ENCODE measurements around the gene MAML2. TPM values are rescaled to one million over a fixed set of nuclear protein-coding genes. Genes with fewer than 3 reads are reported as not detected.

MAML2 gene
- total RNA-seq, 1 donor from 2014 or later = 11.2 TPM

DNA sequence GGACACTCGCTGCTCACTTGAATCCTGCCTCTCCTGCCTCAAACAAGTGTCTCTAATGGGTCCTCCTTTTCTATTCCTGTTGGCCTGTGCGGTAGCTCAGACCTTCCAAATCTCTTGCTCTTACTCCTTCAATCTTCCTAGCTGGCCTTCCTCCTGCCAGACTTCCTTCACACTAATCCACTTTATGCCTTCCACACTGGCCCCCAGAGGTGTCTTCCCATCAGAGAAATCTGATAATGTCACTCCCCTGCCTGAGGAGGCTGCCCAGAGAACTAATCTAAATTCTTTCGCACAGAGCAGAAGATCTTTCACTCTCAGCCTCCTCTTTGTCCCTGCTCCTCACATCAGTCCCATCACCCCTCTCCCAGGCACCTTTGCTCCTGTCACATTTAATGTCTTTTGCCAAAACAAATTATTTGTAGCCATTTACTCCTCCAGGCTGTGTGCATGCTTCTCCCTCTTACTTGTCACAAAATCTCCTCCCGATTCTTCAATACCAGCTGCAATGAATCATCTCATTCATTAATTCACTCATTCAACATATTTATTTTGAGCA lies 175.7 kb downstream of the MAML2 start:
- intact Hi-C loops (cut with micrococcal nuclease) = no loop called here

- intact Hi-C loops (cut with micrococcal nuclease) = no loop called here
Observed at GRCh38 chr11:96162816-96163499, 180.0 kb downstream of the MAML2 start.

DNA sequence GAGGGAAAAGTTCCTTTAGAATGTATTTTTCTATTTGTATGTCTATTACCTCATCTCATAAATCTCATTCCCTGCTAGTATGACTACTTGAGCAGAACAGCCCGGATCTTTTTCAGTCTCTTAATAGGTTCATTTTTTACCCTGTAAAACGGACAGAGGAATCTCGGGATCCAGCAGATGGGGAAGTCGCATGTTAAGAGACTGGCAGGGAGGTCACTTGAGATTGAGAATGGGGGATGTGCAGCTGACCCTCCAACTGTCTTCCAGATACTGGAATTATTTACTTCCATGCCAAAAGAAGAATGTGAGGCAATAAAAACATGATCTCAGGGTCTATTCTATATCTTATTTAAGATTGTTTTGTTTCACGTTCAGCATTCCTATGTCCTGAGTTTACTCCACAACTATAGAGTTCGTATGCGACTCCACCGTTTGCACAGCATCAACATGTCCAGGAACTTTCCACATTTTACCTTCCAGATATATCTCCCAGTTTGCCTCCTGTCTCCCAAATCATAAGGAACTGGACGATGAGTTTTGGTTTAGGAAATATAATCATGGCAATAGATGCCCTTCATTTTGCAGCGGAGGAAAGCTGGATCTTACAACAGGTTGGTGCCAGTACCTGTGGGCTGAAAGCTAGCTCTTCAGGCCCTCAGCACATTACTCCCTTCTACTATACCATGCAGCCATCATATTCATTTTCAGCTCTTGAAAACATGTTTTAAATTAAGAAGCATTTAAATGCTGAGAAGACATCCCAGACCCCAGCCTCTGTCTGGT lies 181.5 kb downstream of the MAML2 start:
- intact Hi-C loops (cut with micrococcal nuclease) = no loop called here

DNA sequence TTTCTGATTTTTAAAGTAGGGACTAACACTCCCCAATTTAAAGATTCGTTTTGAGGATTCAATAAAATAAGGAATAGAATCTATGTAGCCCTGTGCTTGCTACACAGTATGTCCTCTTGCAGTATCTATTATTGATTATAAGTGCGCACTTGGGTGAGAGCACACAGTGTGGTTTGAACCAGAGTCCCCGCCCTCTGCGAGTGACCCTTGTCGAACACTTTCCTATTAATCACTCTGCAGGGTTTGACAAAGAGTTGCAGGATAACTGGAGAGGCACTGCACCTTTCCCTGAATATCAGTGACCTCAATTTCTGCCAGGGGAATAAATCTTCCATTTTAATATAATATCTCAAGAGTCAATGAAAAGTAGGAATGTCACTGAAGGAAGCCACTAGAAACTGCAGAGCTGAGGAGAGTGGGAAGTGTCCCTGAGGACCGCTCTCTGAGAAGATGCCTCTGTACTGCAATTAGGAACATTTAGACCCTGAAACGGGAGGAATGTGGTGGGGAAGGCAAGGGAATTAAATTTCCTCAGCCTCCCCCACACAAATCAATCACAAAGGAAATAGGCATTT lies 182.2 kb downstream of the MAML2 start:
- intact Hi-C loops (cut with micrococcal nuclease) = no loop called here

- intact Hi-C loops (cut with micrococcal nuclease) = no loop called here
Observed at GRCh38 chr11:96159968-96160367, 183.0 kb downstream of the MAML2 start.

DNA sequence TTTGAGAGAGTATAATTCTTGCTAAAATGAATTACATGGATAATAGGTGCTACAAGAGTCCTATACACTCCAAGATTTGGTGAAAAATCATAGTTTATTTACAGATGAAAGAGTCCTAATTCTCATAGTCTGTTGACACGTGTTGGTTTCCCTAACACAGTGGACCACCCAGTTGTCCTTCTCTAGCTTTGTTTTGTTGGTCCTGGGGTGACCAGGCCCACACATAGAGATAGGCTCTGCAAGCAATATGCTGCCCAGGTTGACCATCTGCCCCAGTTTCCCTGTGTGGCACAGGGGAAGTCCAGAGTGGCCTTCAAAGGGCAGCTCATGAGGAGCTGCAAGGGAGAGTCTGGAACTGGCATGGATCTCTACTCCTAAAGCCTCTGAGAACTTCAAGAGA lies 184.9 kb downstream of the MAML2 start:
- intact Hi-C loops (cut with micrococcal nuclease) = no loop called here

DNA sequence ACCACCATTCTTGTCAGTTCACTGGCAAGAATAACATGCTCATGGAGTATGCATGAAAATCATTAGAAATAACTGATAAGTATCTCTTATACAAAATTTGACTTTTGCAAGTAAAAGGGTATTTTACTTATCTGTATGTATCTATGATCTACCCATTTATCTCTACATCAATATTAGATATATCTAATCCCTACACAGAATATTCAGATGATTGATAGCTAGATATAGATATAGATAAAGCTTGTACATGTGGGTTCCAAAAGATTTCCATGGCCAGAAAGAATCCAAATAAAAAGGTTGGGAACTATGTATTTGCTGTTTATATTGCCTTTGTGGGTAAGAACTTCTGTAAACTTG lies 185.5 kb downstream of the MAML2 start:
- intact Hi-C loops (cut with micrococcal nuclease) = no loop called here

DNA sequence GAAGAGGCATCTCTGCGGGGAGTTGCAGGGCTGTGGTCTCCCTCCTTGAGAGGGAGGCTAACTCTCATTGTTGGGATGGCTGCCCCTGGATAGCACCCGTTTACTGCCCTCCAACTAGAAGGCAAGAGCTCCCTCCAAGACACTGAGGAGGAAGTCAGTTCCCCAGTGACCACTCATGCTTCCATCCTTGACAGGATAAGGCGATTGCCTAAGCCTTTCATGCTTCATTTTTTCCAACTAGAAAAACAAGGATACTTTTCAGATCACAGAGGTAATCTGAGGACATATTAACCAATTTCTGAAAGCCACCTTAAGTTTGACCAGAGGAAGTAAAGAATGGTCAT lies 186.6 kb downstream of the MAML2 start:
- intact Hi-C loops (cut with micrococcal nuclease) = no loop called here

GRCh38 chr11:96155627-96156378 lies 187.2 kb downstream of the MAML2 start:
- intact Hi-C loops (cut with micrococcal nuclease) = no loop called here

DNA sequence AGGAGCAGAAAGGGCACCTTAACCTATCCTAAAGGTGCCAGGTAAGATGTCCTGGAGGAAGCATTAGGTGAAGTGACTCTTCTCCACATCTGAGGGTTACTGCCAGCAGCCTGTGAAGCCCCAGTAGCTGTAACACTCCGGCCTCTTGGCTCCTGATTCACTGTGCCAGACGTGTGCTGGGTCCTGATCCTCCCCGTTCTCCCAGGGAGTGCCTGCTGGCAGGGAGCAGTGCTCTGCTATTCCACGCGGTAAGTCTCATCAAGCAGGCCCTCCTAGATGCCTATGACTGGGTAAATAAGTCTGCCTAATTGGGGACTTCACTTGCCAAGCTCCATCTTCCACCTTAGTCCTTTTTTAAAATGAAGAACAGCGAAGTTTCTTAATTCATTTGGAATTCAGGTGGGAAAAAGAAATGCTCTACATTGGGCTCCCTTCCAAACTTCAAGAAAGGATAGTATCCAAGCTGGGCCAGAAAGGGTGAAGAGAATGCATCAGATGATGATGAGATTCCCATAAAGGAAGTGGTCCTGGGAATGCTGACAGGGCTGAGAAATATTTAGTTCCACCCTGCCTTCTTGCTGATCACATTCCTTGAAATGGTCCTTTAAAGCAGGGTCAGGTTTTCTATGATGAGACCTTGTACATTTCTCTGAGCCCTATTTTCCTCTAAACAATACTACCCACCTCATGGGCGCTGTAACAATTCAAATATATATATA lies 188.0 kb downstream of the MAML2 start:
- intact Hi-C loops (cut with micrococcal nuclease) = no loop called here

DNA sequence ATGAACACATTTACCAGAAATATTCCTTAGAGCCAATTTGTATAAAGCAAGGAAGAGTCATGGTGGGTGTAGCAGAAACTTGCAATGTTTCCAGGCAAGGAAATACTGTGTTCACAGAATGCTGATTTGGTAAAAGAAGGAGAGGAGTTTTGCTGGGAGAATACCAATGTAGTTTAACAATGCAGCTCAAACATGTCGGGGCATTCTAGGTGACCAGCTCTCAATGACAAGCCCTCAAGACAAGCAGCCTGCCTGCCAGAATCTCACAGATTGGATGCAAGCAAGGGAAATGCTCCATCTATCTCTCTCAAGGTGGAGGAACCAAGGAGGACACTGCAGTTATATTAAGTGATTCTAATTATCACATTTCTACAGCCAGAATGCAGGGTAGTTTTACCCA lies 190.4 kb downstream of the MAML2 start:
- intact Hi-C loops (cut with micrococcal nuclease) = no loop called here

DNA sequence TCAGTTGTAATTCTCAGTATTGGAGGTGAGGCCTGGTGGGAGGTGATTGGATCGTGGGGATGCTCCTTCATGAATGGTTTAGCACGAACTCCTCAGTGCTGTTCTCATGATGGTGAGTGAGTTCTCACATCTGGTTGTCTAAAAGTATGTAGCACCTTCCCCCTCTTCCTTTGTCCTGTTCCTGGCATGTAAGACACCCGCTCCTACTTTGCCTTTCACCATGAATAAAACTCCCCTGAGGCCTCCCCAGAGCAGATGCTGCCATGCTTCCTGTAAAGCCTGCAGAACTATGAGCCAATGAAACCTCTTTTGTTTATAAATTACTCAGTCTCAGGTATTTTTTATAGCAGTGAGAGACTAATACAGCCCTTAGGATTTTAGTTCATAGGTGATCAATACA lies 191.5 kb downstream of the MAML2 start:
- intact Hi-C loops (cut with micrococcal nuclease) = no loop called here

GRCh38 chr11:96150609-96151008 lies 192.4 kb downstream of the MAML2 start:
- intact Hi-C loops (cut with micrococcal nuclease) = no loop called here

DNA sequence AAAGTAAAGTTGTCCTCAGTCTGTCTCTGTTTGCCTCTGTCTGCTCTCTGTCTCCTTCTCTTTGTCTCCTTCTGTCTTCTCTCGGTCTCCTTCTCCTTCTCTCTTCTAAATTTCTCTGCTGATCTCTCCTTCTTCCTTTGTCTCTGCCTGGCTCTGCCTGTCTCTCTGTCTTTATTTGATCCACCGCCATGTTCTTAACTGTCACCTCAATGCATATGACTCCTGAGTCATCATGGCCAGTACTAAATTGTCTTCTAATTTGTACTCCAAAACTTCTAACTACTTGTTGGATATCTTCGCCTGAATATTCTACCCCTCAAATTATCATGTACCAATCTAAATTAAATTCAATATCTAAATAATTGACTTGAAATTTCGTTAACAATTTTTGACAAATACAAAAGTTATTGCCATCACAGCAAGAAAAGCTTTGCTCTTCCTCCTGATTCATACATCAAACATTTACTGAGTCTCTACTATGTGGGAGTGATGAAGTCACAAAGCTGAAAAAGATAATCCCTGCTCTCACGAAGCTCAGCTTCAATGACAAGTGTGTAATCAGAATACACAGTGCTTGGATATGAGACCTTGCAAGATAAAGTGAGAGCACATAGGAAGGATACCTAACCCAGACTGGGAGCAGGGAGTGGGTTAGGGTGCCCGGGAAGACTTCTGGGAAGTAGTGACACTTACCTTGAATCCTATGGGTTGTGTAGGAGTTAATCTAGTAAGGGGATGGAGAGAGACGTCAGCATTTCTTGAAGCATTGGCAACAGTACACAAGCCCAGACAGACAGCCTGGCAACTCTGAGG lies 193.0 kb downstream of the MAML2 start:
- intact Hi-C loops (cut with micrococcal nuclease) = loop anchor here (2.0 kb wide), 1 partner anchor 193 kb away; the partner anchor contains the start of gene MAML2

DNA sequence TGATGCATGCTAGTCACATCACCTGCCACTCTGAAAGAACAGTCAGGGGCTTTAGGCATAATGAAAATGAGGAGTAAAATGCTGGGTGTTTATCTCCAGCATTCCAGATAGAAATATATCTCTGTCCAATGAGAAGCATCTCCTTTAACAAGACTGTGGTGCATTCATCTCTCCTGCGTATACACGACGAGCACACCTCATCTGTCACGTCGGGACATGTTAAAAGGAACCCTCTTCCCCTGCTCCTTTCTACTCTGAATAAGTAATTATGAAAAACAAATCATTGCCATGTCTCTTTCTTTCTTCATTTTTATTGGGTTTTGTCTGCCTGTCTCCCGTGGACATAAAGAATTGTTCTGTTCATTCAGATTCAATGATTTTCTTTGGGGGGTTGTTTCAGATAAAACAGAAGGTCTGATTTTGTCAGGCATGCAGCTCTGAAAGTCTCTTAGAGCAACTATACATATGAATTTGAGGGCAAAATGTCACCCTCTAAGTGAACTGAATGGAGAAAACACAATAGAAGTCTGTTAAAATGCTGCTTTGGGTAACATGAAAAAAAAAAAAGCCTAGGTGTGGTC lies 195.0 kb downstream of the MAML2 start:
- intact Hi-C loops (cut with micrococcal nuclease) = loop anchor here (2.0 kb wide), 2 partner anchors 17 to 195 kb away; partner anchors contain the start of gene MAML2

DNA sequence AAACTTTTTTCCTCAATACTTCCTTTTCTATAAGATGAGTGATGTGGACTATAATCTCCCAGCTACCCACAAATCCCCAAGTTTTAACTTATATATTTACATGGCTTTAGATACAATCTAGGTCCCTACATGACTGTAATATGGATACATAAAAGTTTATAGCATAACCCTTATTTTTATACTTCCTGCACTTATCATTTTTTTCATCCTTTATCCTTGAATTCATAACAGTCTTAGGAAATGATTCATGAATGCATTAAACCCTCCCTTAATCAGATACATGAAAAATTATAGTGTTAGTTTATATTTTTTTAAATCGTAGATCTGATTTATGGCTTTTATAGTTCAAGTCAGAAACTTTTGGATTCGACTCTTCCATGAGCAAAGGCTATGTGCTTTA lies 195.8 kb downstream of the MAML2 start:
- intact Hi-C loops (cut with micrococcal nuclease) = loop anchor here (2.0 kb wide), 1 partner anchor 16 kb away; no protein-coding TSS in a partner anchor

GRCh38 chr11:96146765-96147164 lies 196.2 kb downstream of the MAML2 start:
- intact Hi-C loops (cut with micrococcal nuclease) = loop anchor here (2.0 kb wide), 1 partner anchor 16 kb away; no protein-coding TSS in a partner anchor

- intact Hi-C loops (cut with micrococcal nuclease) = no loop called here
Observed at GRCh38 chr11:96145163-96145585, 197.8 kb downstream of the MAML2 start.

- intact Hi-C loops (cut with micrococcal nuclease) = no loop called here
Observed at GRCh38 chr11:96144553-96144952, 198.4 kb downstream of the MAML2 start.
